ENCODE data around the gene MOB2. TPM values are rescaled to one million over a fixed set of nuclear protein-coding genes. Genes with fewer than 3 reads are reported as not detected.

The MOB2 gene
- total and polyA plus RNA-seq, 9 of the 15 experiments (the other 6 are each of a cell fraction or from before 2014, with no cell fraction given): 0.17 to 36.8 (median 19.2) TPM

DNA sequence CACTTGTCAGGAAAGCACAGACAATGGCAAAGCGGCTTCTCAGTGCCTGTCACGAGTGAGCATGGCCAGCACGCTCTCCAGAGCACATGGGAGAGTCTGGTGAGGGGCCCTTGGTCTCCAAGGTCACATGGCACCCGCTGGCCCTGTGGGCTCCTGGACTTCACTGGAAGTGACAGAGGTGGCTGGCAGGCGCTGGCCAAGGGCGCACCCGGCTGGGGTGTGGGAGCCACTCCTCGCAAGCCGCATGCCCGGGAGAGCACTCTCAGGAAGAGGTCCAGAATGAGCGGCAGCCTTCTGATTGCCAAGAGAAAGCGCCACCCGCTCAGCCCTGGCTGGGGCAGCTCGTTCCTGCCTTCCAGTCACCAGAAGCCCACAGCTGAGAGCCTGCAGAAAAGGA, 17.1 kb upstream of the MOB2 start (continued):
- TF ChIP-seq NELFE (IDR thresholded peaks at IDR 0.05; ENCODE audit: insufficient read depth, insufficient read length): no peak
- no peak for TF ChIP-seq ZNF347 (CRISPR knock-in tag; IDR thresholded peaks at IDR 0.05; ENCODE audit: low read depth)
- TF ChIP-seq, protein P1, sequence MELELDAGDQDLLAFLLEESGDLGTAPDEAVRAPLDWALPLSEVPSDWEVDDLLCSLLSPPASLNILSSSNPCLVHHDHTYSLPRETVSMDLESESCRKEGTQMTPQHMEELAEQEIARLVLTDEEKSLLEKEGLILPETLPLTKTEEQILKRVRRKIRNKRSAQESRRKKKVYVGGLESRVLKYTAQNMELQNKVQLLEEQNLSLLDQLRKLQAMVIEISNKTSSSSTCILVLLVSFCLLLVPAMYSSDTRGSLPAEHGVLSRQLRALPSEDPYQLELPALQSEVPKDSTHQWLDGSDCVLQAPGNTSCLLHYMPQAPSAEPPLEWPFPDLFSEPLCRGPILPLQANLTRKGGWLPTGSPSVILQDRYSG (tag; conservative IDR thresholded peaks at IDR 0.05; ENCODE audit: low read depth): no peak
- TF ChIP-seq NR2C2 (CRISPR knock-in tag; IDR thresholded peaks at IDR 0.05): no peak
- TF ChIP-seq NR2C2 (tag; IDR thresholded peaks at IDR 0.05): no peak
- no peak for TF ChIP-seq CTBP1 (IDR thresholded peaks at IDR 0.05; ENCODE audit: borderline replicate concordance)
- TF ChIP-seq ADNP (tag; IDR thresholded peaks at IDR 0.05): no peak
- no peak for TF ChIP-seq ZNF696 (CRISPR knock-in tag; conservative IDR thresholded peaks at IDR 0.05)
- no peak for TF ChIP-seq KAT2B (IDR thresholded peaks at IDR 0.05; ENCODE audit: low read depth, low read length)
- no peak for TF ChIP-seq MTA2 (IDR thresholded peaks at IDR 0.05; ENCODE audit: low read depth)

DNA sequence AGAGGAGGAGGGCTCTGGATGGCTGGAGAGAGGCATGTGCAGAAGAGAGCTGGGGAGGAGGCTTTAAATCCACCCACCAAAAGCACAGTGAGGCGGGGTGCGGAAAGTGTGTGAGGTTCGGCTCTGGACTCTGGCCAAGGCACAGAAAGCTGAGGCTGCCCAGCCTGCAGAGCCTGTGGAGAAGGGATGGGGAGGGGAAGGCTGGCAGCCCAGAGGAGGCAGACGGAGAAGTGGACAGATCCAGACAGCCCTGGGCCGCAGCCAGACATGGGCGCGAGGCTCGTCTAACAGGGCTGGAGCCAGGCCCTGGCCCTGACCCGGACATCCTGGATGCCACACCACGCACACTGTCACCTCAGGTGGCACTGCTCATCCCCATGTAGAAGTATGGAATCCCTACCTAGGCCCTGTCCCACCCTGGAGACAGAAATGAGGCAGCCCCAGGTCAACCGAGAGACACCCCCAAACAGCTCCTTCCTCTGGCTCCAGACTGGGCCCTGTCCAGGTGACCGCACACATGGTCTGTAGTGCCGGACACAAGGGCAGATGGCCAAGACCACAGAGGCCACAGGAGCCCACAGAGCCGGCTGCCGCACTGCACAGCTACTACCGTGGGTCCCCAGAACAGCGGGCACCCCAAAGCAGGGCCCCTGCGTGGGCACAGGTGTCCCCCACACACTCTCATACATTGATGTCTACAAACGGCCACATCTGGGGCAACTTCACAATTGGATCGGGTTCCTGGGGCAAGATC, 16.6 kb upstream of the MOB2 start:
- DNase-seq (ENCODE audit: extremely low read depth in 1 of 4, low spot score in 3 of 4) (no peak), FAIRE-seq (no peak), ATAC-seq (no peak)
- Histone ChIP-seq H3K27ac (ENCODE audit: extremely low read depth, low read depth, low read length) (no peak overlapping the region), H3K4me1 (replicated peaks in 1 of 2; ENCODE audit: control insufficient read depth in 2 of 2, insufficient read depth in 2 of 2, low read length in 2 of 2) (peaks cover 0 to 22% of the 10 kb centered on the region in 2 experiments; a peak in 2 of 5 replicates), H3K4me3 (no peak overlapping the region), H3K79me2 (ENCODE audit: control insufficient read depth, insufficient read depth, low read length) (peaks cover 2% of the 10 kb centered on the region; the same call in 2 of the 3 replicates), H3K4me2 (ENCODE audit: insufficient read depth, low read length) (no peak overlapping the region), H3K9me3 (replicated peaks; ENCODE audit: control insufficient read depth, insufficient read depth, low read depth, low read length) (0 out of 2 replicates have a peak, but pooled peaks cover 7% of the 10 kb centered on the region), H3K9ac (ENCODE audit: insufficient read depth in 1 of 2, low read depth in 2 of 2, low read length in 2 of 2) (no peak overlapping the region; a peak in 1 of 4 replicates), H3K27me3 (ENCODE audit: control insufficient read depth in 2 of 2, insufficient read depth in 2 of 2, low read length in 2 of 2) (no peaks in the 10 kb centered on the region), H4K20me1 (replicated peaks; ENCODE audit: control insufficient read depth, insufficient read depth, low read length) (peaks cover 18% of the 10 kb centered on the region), H3K36me3 (ENCODE audit: control insufficient read depth, insufficient read depth, low read length) (no peaks in the 10 kb centered on the region), H3K9me1 (ENCODE audit: control insufficient read depth, insufficient read depth, low read length) (no peaks in the 10 kb centered on the region), H2AFZ (ENCODE audit: low read depth, low read length) (no peak overlapping the region)
- WGBS (ENCODE audit: insufficient coverage, low coverage, missing lambda C conversion rate): 87% methylated on average over 20 of the region's 20 CpGs
- in situ Hi-C loops (cut with MboI) (no loop called here), intact Hi-C loops (cut with micrococcal nuclease) (no loop called here)
- BruUV-seq (replicated peaks): no TSS peak
- CTCF ChIA-PET (ENCODE audit: low intra/inter-chr PET ratio): no interaction called here
- POLR2A ChIA-PET: interaction anchor here (0.6 kb wide), 2 partner anchors 46 to 299 kb away, joined by 3 read pairs; no protein-coding TSS in a partner anchor
- TF ChIP-seq, protein P2, sequence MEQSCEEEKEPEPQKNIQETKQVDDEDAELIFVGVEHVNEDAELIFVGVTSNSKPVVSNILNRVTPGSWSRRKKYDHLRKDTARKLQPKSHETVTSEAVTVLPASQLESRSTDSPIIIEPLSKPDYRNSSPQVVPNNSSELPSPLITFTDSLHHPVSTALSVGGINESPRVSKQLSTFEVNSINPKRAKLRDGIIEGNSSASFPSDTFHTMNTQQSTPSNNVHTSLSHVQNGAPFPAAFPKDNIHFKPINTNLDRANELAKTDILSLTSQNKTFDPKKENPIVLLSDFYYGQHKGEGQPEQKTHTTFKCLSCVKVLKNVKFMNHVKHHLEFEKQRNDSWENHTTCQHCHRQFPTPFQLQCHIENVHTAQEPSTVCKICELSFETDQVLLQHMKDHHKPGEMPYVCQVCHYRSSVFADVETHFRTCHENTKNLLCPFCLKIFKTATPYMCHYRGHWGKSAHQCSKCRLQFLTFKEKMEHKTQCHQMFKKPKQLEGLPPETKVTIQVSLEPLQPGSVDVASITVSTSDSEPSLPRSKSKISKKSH (CRISPR knock-in tag; IDR thresholded peaks at IDR 0.05): no peak
- TF ChIP-seq POLR3G (IDR thresholded peaks at IDR 0.05; ENCODE audit: extremely low read depth, insufficient read length, insufficient replicate concordance): no peak
- TF ChIP-seq, protein P3, sequence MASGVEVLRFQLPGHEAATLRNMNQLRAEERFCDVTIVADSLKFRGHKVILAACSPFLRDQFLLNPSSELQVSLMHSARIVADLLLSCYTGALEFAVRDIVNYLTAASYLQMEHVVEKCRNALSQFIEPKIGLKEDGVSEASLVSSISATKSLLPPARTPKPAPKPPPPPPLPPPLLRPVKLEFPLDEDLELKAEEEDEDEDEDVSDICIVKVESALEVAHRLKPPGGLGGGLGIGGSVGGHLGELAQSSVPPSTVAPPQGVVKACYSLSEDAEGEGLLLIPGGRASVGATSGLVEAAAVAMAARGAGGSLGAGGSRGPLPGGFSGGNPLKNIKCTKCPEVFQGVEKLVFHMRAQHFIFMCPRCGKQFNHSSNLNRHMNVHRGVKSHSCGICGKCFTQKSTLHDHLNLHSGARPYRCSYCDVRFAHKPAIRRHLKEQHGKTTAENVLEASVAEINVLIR (CRISPR knock-in tag; IDR thresholded peaks at IDR 0.05): no peak
- TF ChIP-seq, protein P4, sequence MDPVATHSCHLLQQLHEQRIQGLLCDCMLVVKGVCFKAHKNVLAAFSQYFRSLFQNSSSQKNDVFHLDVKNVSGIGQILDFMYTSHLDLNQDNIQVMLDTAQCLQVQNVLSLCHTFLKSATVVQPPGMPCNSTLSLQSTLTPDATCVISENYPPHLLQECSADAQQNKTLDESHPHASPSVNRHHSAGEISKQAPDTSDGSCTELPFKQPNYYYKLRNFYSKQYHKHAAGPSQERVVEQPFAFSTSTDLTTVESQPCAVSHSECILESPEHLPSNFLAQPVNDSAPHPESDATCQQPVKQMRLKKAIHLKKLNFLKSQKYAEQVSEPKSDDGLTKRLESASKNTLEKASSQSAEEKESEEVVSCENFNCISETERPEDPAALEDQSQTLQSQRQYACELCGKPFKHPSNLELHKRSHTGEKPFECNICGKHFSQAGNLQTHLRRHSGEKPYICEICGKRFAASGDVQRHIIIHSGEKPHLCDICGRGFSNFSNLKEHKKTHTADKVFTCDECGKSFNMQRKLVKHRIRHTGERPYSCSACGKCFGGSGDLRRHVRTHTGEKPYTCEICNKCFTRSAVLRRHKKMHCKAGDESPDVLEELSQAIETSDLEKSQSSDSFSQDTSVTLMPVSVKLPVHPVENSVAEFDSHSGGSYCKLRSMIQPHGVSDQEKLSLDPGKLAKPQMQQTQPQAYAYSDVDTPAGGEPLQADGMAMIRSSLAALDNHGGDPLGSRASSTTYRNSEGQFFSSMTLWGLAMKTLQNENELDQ (CRISPR knock-in tag; IDR thresholded peaks at IDR 0.05; ENCODE audit: borderline replicate concordance): no peak
- no peak for TF ChIP-seq EP400 (IDR thresholded peaks at IDR 0.05)
